Mucosa of rectum (tissue), 2 donors: Measurements from ENCODE around the gene NR2F1-AS1.

Source experiments
- H3K27ac ChIP-seq, 2 donors: one replicate each; pipeline ENCODE4 v1.7.0; 2013; ENCODE audit warnings: inconsistent platforms in 2 of 2, low read depth in 2 of 2, low read length in 2 of 2
- H3K27me3 ChIP-seq, 2 donors: one replicate each; pipeline ENCODE4 v1.7.0; 2013; ENCODE audit warnings: low read length in 2 of 2; ENCODE audit not compliant: control insufficient read depth in 2 of 2, insufficient read depth in 2 of 2
- H3K36me3 ChIP-seq, 2 donors: one replicate each; pipeline ENCODE4 v1.7.0; 2013; ENCODE audit warnings: low read length in 2 of 2; ENCODE audit not compliant: control insufficient read depth in 2 of 2, insufficient read depth in 2 of 2
- H3K4me1 ChIP-seq, 2 donors: one replicate each; pipeline ENCODE4 v1.7.0; 2013; ENCODE audit warnings: low read length in 2 of 2, mild to moderate bottlenecking in 1 of 2; ENCODE audit not compliant: control insufficient read depth in 2 of 2, insufficient read depth in 2 of 2
- H3K4me3 ChIP-seq, 2 donors: one replicate each; pipeline ENCODE4 v1.7.0; 2013; ENCODE audit warnings: low read length in 2 of 2
- H3K9ac ChIP-seq, 2 donors: one replicate each; pipeline ENCODE4 v1.7.0; 2013; ENCODE audit warnings: low read length in 2 of 2, low read depth in 1 of 2, mild to moderate bottlenecking in 1 of 2
- H3K9me3 ChIP-seq, 2 donors: one replicate each; pipeline ENCODE4 v1.7.0; 2013; ENCODE audit warnings: low read length in 2 of 2; ENCODE audit not compliant: control insufficient read depth in 2 of 2
- donor health status: healthy.
- donor health status: Normal muscosa, but diverticular disease.

NR2F1-AS1 gene

GRCh38 chr5:93575461-93576414, 5.3 kb downstream of the NR2F1-AS1 start:
- H3K4me3 ChIP-seq = no peak overlapping the region
- peaks cover 6 to 9% of the 10 kb centered on the region in 2 donors for H3K4me1 ChIP-seq
- H3K27me3 ChIP-seq = peaks cover 53 to 64% of the 10 kb centered on the region in 2 donors

GRCh38 chr5:93574491-93575305, 6.3 kb downstream of the NR2F1-AS1 start:
- H3K4me3 ChIP-seq = no peak overlapping the region
- no peak overlapping the region for H3K9ac ChIP-seq
- peaks cover 0 to under 1% of the 10 kb centered on the region in 2 donors for H3K4me1 ChIP-seq
- H3K27me3 ChIP-seq = peaks cover 48 to 53% of the 10 kb centered on the region in 2 donors
- peaks cover 0 to 2% of the 10 kb centered on the region in 2 donors for H3K9me3 ChIP-seq
- no peak overlapping the region for H3K27ac ChIP-seq
- H3K36me3 ChIP-seq = no peaks in the 10 kb centered on the region

More at GRCh38 chr5:93575461-93576414, 5.3 kb downstream of the NR2F1-AS1 start:
- Histone ChIP-seq H3K27ac (no peak overlapping the region), H3K36me3 (no peaks in the 10 kb centered on the region), H3K9me3 (peaks cover 0 to 2% of the 10 kb centered on the region in 2 donors), H3K9ac (no peak overlapping the region)

GRCh38 chr5:93573354-93574351, 7.4 kb downstream of the NR2F1-AS1 start:
- no peak overlapping the region for H3K9ac ChIP-seq
- no peaks in the 10 kb centered on the region for H3K36me3 ChIP-seq
- no peaks in the 10 kb centered on the region for H3K4me1 ChIP-seq
- peaks cover 0 to 2% of the 10 kb centered on the region in 2 donors for H3K9me3 ChIP-seq
- no peak overlapping the region for H3K27ac ChIP-seq
- H3K27me3 ChIP-seq = peaks cover 42 to 46% of the 10 kb centered on the region in 2 donors
- no peak overlapping the region for H3K4me3 ChIP-seq

- no peaks in the 10 kb centered on the region for H3K4me1 ChIP-seq
- H3K9ac ChIP-seq = no peak overlapping the region
- no peak overlapping the region for H3K27ac ChIP-seq
- no peaks in the 10 kb centered on the region for H3K36me3 ChIP-seq
- peaks cover 34 to 38% of the 10 kb centered on the region in 2 donors for H3K27me3 ChIP-seq
- peaks cover 0 to 2% of the 10 kb centered on the region in 2 donors for H3K9me3 ChIP-seq
- H3K4me3 ChIP-seq = no peak overlapping the region
Observed at GRCh38 chr5:93572608-93573353, 8.2 kb downstream of the NR2F1-AS1 start.

- no peak overlapping the region for H3K9ac ChIP-seq
- H3K4me3 ChIP-seq = no peak overlapping the region
- H3K27me3 ChIP-seq = peaks cover 29 to 32% of the 10 kb centered on the region in 2 donors
- no peak overlapping the region for H3K27ac ChIP-seq
- H3K9me3 ChIP-seq = peaks cover 0 to 2% of the 10 kb centered on the region in 2 donors
- no peaks in the 10 kb centered on the region for H3K4me1 ChIP-seq
- no peaks in the 10 kb centered on the region for H3K36me3 ChIP-seq
Observed at GRCh38 chr5:93572101-93572607, 8.9 kb downstream of the NR2F1-AS1 start.

GRCh38 chr5:93571114-93571949, 9.7 kb downstream of the NR2F1-AS1 start:
- H3K9ac ChIP-seq = no peak overlapping the region
- H3K27me3 ChIP-seq = peaks cover 26 to 32% of the 10 kb centered on the region in 2 donors
- H3K4me1 ChIP-seq = no peaks in the 10 kb centered on the region
- H3K36me3 ChIP-seq = no peaks in the 10 kb centered on the region
- H3K9me3 ChIP-seq = peaks cover 0 to 2% of the 10 kb centered on the region in 2 donors
- no peak overlapping the region for H3K4me3 ChIP-seq
- H3K27ac ChIP-seq = no peak overlapping the region

- H3K9ac ChIP-seq = no peak overlapping the region
- no peak overlapping the region for H3K27ac ChIP-seq
- peaks cover 23 to 31% of the 10 kb centered on the region in 2 donors for H3K27me3 ChIP-seq
- H3K9me3 ChIP-seq = peaks cover 0 to 2% of the 10 kb centered on the region in 2 donors
- no peaks in the 10 kb centered on the region for H3K4me1 ChIP-seq
- no peak overlapping the region for H3K4me3 ChIP-seq
- H3K36me3 ChIP-seq = no peaks in the 10 kb centered on the region
Observed at GRCh38 chr5:93570294-93571113, 10.5 kb downstream of the NR2F1-AS1 start.
